MM.1S (cell line): ENCODE data around the gene AP5Z1.

Experiments
- EZH2 ChIP-seq: fragments of 300-600 bp; sonication (generic); optimal IDR thresholded peaks from 2 replicates; pipeline ENCODE3; 2017; ENCODE audit warnings: low read depth, mild to moderate bottlenecking, antibody characterized with exemption, low read length, mixed read lengths
- EZH2phosphoT487 ChIP-seq: fragments of 300-600 bp; sonication (generic); IDR thresholded peaks from 2 replicates; pipeline ENCODE4 v1.6.1; 2018; ENCODE audit warnings: antibody characterized with exemption, low read length
- TF ChIP-seq, protein P1 (sequence below): fragments of 300-600 bp; sonication (generic); IDR thresholded peaks from 2 replicates; pipeline ENCODE4 v1.5.1; 2016; ENCODE audit warnings: antibody characterized with exemption, low read length, mixed read lengths

DNA sequence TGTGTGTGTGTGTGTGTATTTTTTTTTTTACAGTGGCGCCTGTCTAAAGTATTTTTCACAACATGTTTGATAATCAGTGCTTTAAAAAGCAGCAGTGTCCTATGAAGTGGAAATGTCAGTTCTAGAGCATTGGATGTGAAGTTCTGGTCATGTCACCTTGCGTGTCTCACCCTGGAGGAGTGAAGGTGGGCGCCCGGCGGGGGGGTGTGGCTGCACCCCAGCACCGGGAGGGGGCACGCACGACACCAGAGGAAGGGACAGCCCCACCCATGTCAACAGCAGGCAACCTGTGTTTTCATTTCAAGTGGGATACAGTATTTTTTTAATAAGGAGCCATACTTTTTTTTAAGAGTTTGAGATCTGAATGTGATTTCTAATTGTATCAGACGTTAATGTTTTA lies 4.5 kb upstream of the AP5Z1 start:
- TF ChIP-seq, protein P1, sequence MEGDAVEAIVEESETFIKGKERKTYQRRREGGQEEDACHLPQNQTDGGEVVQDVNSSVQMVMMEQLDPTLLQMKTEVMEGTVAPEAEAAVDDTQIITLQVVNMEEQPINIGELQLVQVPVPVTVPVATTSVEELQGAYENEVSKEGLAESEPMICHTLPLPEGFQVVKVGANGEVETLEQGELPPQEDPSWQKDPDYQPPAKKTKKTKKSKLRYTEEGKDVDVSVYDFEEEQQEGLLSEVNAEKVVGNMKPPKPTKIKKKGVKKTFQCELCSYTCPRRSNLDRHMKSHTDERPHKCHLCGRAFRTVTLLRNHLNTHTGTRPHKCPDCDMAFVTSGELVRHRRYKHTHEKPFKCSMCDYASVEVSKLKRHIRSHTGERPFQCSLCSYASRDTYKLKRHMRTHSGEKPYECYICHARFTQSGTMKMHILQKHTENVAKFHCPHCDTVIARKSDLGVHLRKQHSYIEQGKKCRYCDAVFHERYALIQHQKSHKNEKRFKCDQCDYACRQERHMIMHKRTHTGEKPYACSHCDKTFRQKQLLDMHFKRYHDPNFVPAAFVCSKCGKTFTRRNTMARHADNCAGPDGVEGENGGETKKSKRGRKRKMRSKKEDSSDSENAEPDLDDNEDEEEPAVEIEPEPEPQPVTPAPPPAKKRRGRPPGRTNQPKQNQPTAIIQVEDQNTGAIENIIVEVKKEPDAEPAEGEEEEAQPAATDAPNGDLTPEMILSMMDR: no peak
- TF ChIP-seq EZH2 (no peak), EZH2phosphoT487 (no peak)
